DMS79 (cell line): Measurements from ENCODE around the gene SREBF2.
"Not testable (repeated sequence)": the region's sequence is repeated elsewhere in the genome, so short reads cannot be mapped to it uniquely, and the experiment has no call there.

Experiments
- DNase-seq: peaks from one replicate; lab custom pipeline; 2025; lab: John Stamatoyannopoulos, UW

Gene SREBF2

DNA sequence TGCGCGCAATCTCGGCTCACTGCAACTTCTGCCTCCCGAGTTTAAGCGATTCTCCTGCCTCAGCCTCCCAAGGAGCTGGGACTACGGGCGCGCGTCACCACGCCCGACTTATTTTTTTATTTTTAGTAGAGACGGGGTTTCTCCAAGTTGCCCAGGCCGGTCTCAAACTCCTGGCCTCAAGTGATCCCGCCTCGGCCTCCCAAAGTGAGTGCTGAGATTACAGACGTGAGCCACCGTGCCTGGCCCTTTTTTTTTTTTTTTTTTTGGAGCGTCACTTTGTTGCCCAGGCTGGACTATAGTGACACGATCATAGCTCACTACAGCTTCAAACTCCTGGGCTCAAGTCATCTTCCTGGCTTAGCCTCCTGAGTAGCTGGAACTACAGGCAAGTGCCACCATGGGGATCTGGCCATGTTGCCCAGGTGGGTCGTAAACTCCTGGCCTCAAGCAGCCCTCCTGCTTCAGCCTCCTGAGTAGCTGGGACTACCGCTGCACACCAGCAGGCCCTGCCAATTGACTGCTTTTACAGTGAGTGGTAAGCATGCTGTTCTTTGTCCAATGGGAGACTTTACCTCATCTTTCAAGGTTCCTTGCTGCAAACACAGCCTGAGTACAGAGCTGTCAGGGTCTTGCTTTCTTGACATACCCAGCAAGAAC is 114.6 kb downstream of the SREBF2 start:
- no peak for DNase-seq

DNA sequence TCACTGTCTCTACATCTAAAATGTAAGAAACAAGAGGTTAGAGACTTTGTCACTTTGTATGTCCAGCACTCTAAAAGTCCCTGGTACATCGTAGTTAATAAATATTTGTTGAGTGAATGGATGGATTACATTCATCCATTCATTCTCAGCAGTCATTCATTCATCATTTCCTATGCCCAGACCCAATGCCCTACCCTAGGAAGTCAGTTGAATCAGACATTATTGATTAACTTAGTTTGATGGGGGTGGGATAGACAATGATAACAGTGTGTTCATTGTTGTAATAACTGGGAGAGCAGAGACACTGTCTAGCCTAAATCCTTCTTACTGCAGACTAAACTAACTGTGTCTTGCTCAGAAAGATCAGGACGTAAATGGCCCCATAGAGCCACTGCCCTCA is 115.2 kb downstream of the SREBF2 start:
- no peak for DNase-seq

DNA sequence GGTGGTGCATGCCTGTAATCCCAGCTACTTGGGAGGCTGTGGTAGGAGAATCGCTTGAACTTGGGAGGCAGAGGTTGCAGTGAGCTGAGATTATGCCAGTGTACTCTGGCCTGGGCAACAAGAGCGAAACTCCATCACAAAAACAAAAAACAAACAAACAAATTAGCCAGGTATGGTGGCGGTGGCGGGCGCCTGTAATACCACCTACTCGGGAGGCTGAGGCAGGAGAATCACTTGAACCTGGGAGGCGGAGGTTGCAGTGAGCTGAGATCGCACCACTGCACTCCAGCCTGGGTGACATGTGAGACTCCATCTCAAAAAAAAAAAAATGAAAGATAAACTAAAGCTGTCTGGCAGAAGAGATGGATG is 116.0 kb downstream of the SREBF2 start:
- DNase-seq: not testable (repeated sequence)

DNA sequence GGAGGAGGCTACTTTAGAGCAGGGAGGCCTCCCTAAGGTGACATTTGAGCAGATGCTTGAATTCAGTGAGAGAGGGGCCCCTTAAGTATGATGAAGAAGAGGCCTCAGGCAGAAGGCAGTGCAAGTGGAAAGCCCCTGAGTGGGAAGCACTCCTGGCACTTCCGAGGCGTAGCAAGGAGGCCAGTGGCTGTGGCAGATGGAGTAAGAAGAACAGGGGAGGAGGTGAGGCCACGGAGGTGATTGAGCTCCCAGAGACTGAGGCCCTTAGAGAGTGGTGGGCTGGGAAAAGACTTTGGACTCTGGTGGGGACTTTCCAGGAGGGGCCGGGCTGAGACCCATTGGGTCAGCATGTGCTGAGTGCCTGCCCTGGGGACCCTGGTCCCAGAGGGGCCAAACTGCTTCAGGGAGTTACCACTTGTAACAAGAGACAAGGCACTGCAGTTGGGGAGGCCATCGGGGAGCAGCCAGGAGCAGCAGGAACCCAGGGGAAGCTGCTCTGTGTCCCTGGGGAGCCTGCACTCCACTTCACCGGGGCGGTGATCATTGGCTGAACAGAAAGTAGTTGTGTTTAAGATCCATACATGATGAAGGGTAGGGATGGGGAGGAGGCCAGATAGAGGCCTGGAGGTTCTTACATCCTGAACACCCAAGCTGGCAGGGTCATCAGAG is 116.5 kb downstream of the SREBF2 start:
- DNase-seq: no peak

DNA sequence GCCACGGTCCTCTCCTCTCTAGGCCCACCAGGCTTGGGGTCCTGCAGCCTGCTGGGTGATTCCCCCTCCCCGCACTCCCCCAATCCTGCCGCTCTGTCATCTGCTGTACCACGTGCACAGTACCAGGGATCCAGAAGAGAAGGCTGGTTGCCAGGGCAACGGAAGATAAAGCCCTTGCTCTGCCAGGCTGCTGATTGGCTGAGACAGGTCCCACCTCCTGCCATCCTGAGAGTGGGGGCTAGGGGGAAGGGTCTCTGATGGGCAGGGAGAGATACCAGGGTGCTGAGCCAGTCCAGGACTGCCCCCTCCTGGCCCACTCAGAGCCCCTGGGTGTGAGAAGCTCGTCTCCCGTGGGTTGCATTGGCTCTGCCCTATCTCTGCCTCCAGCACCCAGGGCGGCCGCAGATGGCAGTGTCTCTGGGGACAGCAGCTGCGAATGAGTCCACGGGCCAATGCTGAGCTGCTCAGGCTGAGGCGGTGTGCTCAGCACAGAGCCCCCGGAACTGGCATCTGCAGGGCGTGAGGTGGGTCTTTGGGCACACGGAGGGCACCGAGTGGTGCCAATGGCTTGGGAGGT is 119.1 kb downstream of the SREBF2 start, which contains the start of gene SMIM45:
SMIM45 (plus strand) TSS at position 253 of the 577 bp plus-strand sequence.
- no peak for DNase-seq

DNA sequence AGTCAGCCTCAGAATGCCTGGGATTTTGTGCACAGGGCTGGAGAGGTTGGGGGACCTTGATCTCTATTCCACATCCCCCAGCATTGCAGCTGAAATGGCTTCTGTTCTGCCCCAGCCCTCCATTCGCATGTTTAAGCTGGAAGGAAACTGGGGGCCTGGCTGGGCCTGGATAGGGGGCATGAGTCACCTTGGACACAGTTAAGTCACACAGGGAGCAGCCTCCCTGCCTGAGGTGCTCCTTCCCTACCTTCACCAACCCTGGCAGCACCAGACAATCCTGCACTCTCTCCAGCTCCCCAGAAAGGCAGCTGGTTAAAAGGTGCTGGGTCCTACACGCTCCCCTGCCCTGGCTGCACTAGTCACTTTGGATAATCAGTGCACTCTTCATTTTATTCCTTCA is 119.8 kb downstream of the SREBF2 start:
- no peak for DNase-seq
